NCI-H1436 treated with DMSO at 0.1 percent for 48 hours (cell line): ENCODE data around the gene LTO1.

Experiments
- DNase-seq: peaks from one replicate; lab custom pipeline; 2025; lab: John Stamatoyannopoulos, UW

Gene LTO1

GRCh38 chr11:69657911-69658625 lies 17.1 kb downstream of the LTO1 start:
- no peak for DNase-seq

GRCh38 chr11:69657456-69657910 lies 17.7 kb downstream of the LTO1 start:
- DNase-seq = no peak

GRCh38 chr11:69656536-69657455 lies 18.4 kb downstream of the LTO1 start:
- no peak for DNase-seq

- DNase-seq = no peak
Observed at GRCh38 chr11:69655479-69656428, 19.4 kb downstream of the LTO1 start.

- no peak for DNase-seq
Observed at GRCh38 chr11:69654660-69655478, 20.3 kb downstream of the LTO1 start.

GRCh38 chr11:69654001-69654659 lies 21.0 kb downstream of the LTO1 start:
- DNase-seq = no peak

- DNase-seq = no peak
Observed at GRCh38 chr11:69653406-69653960, 21.7 kb downstream of the LTO1 start.

- DNase-seq = no peak
Observed at GRCh38 chr11:69652999-69653398, 22.2 kb downstream of the LTO1 start.

- DNase-seq = no peak
Observed at GRCh38 chr11:69651834-69652620, 23.1 kb downstream of the LTO1 start.

GRCh38 chr11:69650832-69651344 lies 24.3 kb downstream of the LTO1 start:
- no peak for DNase-seq

- DNase-seq = no peak
Observed at GRCh38 chr11:69650081-69650831, 24.9 kb downstream of the LTO1 start.

GRCh38 chr11:69649576-69649900 lies 25.6 kb downstream of the LTO1 start:
- DNase-seq = no peak

GRCh38 chr11:69648679-69649575 lies 26.2 kb downstream of the LTO1 start:
- no peak for DNase-seq

GRCh38 chr11:69647761-69648497 lies 27.2 kb downstream of the LTO1 start:
- DNase-seq = no peak

GRCh38 chr11:69647390-69647748 lies 27.8 kb downstream of the LTO1 start:
- DNase-seq = no peak

GRCh38 chr11:69646493-69647389 lies 28.4 kb downstream of the LTO1 start:
- DNase-seq = no peak
